Activated T-cell treated with anti-CD3 and anti-CD28 coated beads for 1 hour (primary cell): ENCODE results near the gene SCD.
"Not testable (repeated sequence)": the region's sequence is repeated elsewhere in the genome, so short reads cannot be mapped to it uniquely, and the experiment has no call there.

Source experiments
- DNase-seq: peaks from one replicate; pipeline ENCODE4 v3.0.0-alpha.2; 2020; ENCODE audit warnings: low read depth

The SCD gene

GRCh38 chr10:100362570-100363496, 15.8 kb downstream of the SCD start:
- DNase-seq: no peak

GRCh38 chr10:100364175-100364574, 17.1 kb downstream of the SCD start:
- DNase-seq: no peak

GRCh38 chr10:100364735-100365391, 17.8 kb downstream of the SCD start:
- DNase-seq: no peak

GRCh38 chr10:100368721-100369120, 21.7 kb downstream of the SCD start:
- DNase-seq: no peak

- peak; percentile 23 for DNase-seq
Observed at GRCh38 chr10:100370714-100371481, 23.9 kb downstream of the SCD start.

GRCh38 chr10:100371482-100372027, 24.5 kb downstream of the SCD start:
- DNase-seq: no peak

- no peak for DNase-seq
Observed at GRCh38 chr10:100372415-100373297, 25.6 kb downstream of the SCD start.

GRCh38 chr10:100373298-100374199, 26.5 kb downstream of the SCD start:
- peak; percentile 68 for DNase-seq

GRCh38 chr10:100374200-100374655, 27.2 kb downstream of the SCD start:
- DNase-seq: no peak

- DNase-seq: not testable (repeated sequence)
Observed at GRCh38 chr10:100374677-100375353, 27.8 kb downstream of the SCD start.

GRCh38 chr10:100376656-100377055, 29.6 kb downstream of the SCD start:
- DNase-seq: not testable (repeated sequence)

GRCh38 chr10:100377830-100378229, 30.8 kb downstream of the SCD start:
- no peak for DNase-seq

- DNase-seq: no peak
Observed at GRCh38 chr10:100380400-100380799, 33.4 kb downstream of the SCD start.

- DNase-seq: no peak
Observed at GRCh38 chr10:100382553-100382952, 35.5 kb downstream of the SCD start.

- DNase-seq: no peak
Observed at GRCh38 chr10:100383251-100383650, 36.2 kb downstream of the SCD start.

- no peak for DNase-seq
Observed at GRCh38 chr10:100391163-100392002, 44.4 kb downstream of the SCD start.

- DNase-seq: no peak
Observed at GRCh38 chr10:100392686-100393003, 45.6 kb downstream of the SCD start.

GRCh38 chr10:100395626-100396025, 48.6 kb downstream of the SCD start:
- no peak for DNase-seq

- DNase-seq: no peak
Observed at GRCh38 chr10:100396605-100397004, 49.6 kb downstream of the SCD start.
